SK-MEL-5 (cell line): Measurements from ENCODE around the gene ULK1. TPM values are rescaled to one million over a fixed set of nuclear protein-coding genes. Genes with fewer than 3 reads are reported as not detected.
A peak's percentile ranks its signal among the peaks of the same experiment; 100 is the strongest.

Experiments used
- DNase-seq: peaks from one replicate; pipeline ENCODE4 v3.0.0-alpha.2; 2016; ENCODE audit warnings: low read depth, low spot score
- in situ Hi-C: cut with HindIII; loops from 2 replicates; pipeline ENCODE4 v1.10.0; 2016; ENCODE audit warnings: low sequenced_read_pairs, high pct_unique_total_duplicates, low pct_unique_long_range_greater_than_20kb
- total RNA-seq: library from RNA; depleted of rRNA; stranded (reverse); fragments of >200 nt; shearing (Covaris generic); gene quantifications from 2 replicates; pipeline ENCODE4 v1.2.3, GENCODE V29; 2014

ULK1 gene
- total RNA-seq, 1 experiment from 2014 or later: 2.1 TPM

DNA sequence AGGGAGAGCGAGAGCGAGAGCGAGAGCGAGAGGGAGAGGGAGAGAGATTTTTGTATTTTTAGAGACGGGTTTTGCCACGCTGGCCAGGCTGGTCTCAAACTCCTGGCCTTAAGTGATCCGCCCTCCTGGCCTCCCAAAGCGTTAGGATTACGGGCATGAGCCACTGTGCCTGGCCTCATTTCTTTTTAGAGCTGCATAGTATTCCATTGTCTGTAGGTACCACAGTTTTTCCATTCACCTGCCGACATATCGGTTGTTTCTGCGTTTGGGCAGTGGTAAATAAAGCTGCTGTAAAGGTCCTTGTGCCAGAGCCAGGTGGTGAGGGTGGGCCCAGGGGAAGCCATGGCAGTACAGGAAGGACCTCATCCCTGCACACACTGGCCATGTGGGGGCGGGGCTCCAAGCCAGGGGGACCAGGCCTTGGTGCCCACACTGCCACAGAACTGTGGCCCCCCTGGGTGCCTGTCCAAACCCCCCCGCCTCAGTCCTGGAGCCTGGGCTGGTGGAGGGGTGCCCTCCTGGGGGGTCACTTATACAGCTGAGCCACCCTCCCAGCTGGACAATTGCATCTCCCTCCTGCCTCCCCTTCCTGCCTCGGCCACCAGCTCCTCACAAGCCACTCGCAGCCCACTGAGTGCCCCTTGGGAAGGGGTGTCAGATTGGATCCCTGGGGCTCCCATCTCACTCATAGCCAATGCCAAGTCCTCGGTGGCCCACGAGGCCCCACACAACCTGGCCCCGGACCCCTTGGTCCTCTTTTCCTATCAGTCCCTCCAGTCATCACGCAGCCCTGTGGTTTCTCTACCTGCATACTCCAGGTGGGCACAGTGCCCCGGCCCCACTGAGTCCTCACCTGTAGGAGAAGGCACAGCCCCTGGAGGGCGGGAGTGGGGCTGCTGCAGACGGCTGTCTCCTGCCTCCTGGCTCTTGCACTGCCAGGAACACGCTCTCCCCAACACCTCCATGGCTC lies 33.0 kb downstream of the ULK1 start:
- in situ Hi-C loops: no loop called here
- DNase-seq: no peak

DNA sequence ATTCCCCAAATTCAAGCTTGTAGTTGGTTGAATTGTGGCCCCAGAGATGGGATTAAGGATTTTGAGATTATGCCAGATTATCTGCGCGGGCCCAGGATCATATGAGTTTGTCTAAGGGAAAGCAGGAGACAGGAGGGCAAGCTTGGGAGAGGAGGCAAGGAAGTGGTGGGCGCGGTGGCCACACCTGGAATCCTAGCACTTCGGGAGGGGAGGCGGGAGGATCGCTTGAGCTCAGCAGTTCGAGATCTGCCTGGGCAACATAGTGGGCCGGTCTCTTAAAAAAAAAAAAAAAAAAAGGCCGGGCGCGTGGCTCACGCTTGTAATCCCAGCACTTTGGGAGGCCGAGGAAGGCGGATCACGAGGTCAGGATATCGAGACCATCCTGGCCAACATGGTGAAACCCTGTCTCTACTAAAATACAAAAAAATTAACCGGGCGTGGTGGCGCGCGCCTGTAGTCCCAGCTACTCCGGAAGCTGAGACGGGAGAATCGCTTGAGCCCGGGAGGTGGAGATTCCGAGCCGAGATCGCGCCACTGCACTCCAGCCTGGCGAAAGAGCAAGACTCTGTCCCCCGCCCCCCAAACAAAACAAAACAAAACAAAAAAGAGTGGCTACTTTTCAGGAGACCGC lies 33.8 kb downstream of the ULK1 start:
- peak; percentile 35 for DNase-seq
- in situ Hi-C loops: no loop called here

DNA sequence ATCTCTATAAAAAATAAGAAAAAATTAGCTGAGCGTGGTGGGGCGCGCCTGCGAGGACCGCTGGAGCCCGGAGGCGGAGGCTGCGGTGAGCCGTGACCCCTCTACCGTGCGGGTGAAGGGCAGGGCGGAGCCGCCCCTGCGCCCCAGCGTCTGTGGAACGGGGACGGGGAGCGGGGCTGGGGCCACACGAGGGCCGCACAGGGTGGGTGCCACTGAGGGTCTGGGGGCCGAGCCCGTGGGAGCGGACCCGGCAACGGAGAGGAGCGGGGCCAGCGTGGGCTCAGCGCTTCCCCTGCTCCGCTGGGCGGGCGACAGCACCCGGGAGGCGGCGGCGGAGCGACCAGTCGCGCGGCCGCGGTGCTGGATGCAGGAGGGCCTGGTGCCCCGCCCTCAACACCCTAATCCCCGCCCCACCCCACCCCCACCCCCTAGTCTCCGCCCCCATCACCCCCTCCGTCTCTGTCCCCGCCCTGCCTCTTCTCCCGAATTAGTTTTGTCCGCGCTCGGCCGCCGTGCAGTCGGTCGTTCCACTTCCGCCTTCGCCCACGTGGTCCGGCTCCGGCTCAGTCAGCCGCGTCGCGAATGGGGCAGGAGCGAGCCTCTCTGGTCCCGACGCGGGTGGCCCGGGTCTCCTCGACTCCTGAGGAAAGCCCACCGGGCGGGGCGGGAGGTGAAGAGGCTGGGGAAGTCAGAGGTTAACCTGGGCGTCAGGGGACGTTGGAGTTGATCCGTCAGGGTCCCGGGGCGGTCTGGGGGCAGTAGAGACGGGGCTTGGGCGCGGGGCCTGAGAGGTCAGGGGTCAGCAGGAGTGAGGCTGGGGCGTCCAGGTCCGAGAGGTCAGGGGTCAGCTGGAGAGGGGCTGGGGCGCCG lies 34.5 kb downstream of the ULK1 start, which contains the start of gene PUS1:
Gene PUS1 (plus strand): TSS at position 566 of the 870 bp plus-strand sequence. CDS start 447 bp downstream, outside the sequence.
- DNase-seq: peak; percentile 95
- in situ Hi-C loops: no loop called here

DNA sequence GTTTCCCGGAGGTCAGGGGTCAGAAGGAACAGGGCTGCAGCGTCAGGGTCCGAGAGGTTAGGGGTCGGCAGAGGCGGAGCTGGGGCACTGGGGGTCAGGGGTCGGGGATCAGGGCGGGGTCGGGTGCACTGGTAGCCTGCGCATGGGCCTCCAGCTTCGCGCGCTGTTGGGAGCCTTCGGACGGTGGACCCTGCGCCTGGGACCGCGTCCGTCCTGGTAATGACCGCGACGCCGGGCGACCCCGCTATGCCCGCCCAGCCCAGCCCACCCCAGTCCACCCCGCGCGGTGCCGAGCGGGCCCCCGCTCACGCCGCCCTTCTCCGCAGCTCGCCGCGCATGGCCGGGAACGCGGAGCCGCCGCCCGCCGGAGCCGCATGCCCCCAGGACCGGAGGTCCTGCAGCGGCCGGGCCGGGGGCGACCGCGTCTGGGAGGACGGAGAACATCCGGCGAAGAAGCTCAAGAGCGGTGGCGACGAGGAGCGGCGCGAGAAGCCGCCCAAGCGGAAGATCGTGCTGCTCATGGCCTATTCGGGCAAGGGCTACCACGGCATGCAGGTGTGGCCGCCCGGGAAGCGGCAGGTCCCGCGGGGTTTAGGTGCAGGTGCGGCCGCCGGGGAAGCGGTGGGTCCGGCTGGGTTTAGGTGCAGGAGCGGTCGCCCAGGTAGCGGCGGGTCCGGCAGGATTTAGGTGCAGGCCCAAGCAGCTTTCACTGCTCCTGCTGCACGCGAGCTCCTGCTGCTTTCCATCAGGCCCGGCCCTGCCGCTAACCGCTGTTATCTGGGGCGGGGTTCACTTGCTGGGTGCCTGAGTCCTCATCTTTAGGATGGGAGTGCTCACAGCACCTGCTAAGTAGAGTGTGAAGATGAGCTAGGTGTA lies 35.4 kb downstream of the ULK1 start:
- in situ Hi-C loops: no loop called here
- no peak for DNase-seq

DNA sequence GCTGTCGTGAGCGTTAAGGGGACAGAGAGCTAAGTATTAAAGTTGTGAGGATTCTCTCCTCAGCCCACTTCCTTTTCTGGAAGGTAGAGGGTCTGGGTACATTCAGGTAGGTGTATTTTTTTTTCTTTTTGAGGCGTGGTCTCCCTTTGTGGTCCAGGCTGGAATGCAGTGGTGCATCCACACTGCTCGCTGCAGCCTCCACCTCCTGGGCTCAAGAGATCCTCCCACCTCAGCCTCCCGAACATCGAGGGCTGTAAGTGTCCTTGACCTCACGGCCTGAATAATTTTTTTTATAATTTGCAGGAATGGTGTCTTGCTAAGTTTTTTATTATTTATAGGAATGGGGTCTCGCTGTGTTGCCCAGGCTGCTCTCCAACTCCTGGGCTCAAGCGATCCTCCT lies 36.1 kb downstream of the ULK1 start:
- in situ Hi-C loops: no loop called here

DNA sequence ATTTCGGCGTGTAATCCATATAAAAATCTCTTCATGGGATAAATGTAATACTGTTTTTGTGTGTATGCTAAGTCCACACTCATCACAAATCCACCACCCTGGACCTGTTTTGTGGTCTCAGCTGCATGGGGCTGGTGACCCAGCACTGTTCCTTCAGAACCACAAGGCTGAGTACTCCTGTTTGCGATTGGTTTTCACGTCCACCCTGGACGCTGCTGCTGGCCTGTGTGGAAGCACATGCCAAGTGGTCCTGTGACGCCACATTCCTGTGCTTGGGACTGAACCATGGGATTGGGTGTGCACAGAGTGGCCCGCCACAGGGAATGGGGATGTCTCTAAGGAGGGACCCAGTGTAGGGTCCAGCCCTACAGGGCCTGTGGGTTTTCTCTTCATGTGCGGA lies 39.0 kb downstream of the ULK1 start:
- no peak for DNase-seq
- in situ Hi-C loops: no loop called here

More for the DNA sequence above, 36.1 kb downstream of the ULK1 start:
- no peak for DNase-seq

DNA sequence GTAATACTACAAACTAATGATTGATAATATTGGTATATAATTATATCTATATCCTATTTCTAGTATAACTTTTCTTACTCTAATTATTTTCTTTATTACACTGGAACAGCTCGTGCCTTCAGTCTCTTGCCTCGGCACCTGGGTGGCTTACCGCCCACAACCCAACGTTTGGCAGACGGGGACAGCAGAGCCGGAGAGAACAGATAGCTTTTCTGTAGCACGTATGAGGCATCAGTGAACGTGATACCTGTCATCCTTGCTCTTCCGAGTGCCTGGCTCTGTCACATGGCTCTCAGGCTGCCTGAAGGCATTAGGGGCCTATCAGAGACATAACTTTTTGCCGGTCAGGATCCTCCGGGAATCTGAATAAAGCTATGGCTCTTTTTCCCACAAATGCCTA lies 40.1 kb downstream of the ULK1 start:
- in situ Hi-C loops: no loop called here
- no peak for DNase-seq

DNA sequence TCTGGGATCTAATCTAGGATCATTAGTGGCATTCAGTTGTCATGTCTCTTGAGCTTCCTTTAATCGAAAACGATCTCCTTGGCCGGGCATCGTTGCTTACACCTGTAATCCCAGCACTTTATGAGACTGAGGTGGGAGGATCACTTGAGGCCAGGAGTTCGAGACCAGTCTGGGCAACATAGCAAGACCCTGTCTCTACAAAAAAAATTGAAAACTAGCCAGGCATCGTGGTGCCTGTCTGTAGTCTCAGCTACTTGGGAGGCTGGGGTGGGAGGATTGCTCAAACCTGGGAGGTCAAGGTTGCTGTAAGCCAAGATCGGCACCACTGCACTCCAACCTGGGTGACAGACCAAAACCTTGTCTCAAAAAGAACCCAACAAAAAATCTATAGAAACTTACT lies 43.7 kb downstream of the ULK1 start:
- no peak for DNase-seq
- in situ Hi-C loops: no loop called here

DNA sequence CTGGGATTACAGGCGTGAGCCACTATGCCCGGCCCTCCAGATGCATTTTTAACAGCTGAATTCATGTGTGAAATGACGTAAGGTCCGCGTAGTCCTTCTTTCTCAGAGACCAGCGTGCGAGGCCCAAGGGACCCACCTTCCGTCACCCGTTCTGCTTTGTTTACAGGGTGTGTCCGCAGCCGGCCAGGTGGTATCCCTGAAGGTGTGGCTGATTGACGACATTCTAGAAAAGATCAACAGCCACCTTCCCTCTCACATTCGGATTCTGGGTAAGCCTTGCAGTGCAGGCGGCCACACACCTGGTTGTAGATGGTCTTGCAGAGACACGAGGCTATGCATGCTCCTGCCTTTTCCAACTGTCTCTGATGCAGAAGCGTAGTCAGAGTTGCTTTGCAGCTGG lies 44.6 kb downstream of the ULK1 start:
- DNase-seq: no peak
- in situ Hi-C loops: no loop called here

DNA sequence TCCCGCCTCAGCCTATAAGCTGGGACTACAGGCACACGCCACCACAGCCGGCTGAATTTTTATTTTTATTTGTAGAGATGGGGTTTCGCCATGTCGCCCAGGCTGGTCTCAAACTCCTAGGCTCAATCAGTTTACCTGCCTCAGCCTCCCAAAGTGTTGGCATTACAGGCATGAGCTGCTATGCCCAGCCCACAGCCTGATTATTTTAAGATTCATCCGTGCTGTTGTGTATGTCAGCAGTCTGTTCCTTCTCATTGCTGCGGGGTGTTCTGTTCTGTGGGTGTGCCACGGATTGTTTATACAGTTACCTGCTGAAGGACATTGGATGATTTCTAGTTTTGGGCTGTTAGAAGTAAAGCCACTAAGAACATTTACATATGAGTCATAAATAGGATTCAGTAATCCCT lies 45.7 kb downstream of the ULK1 start:
- DNase-seq: no peak
- in situ Hi-C loops: no loop called here

DNA sequence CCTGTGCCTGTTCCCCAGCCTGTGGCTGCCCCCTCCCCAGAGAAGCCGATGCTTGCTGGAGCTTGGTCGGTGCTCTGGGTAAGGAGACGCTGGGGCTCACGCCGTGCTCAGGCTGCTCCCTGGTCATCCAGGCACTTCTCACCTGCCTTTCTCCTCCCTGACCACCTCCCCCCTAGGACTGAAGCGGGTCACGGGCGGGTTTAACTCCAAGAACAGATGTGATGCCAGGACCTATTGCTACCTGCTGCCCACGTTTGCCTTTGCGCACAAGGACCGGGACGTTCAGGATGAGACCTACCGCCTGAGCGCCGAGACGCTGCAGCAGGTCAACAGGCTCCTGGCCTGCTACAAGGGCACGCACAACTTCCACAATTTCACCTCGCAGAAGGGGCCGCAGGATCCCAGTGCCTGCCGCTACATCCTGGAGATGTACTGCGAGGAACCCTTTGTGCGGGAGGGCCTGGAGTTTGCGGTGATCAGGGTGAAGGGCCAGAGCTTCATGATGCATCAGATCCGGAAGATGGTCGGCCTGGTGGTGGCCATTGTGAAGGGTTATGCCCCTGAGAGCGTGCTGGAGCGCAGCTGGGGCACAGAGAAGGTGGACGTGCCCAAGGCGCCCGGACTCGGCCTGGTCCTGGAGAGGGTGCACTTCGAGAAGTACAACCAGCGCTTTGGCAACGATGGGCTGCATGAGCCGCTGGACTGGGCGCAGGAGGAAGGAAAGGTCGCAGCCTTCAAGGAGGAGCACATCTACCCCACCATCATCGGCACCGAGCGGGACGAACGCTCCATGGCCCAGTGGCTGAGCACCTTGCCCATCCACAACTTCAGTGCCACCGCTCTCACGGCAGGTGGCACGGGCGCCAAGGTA lies 46.9 kb downstream of the ULK1 start:
- in situ Hi-C loops: no loop called here
- DNase-seq: no peak

DNA sequence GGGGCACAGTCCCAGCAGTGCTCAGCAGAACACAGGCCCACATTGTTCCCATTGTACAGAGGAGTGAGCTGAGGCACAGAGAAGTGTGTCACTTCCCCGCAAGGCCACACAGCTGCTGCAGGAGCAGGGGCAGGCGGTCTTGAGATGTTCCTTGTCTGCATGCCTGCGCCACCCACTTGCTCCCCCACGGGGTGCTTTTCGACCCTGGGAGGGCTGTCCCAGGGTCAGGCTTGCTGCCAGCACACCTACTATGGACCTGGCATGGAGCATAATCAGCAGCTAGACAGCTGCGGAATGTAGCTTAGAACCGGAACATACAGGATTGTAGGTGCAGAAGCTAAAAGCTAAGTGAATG lies 47.5 kb downstream of the ULK1 start:
- no peak for DNase-seq
- in situ Hi-C loops: no loop called here

DNA sequence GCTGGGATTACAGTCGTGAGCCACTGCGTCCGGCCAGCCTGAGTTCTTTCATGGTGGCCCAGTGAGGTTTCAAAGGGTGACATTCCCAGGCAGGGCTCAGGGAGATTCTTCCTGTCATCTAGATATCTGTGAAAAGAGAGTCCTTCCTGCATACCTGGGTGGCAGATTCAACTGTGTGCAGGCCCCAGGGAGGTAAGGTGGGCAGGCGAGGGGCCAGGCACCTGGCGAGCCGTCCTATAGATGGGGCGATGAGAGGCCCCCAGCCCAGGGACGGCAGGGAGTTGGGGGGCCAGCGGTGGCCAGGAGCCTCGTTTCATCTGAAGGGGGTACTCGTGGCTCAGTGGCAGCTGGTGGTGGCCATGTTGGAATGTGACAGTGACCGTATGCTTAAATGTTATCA lies 48.2 kb downstream of the ULK1 start:
- DNase-seq: no peak
- in situ Hi-C loops: no loop called here

DNA sequence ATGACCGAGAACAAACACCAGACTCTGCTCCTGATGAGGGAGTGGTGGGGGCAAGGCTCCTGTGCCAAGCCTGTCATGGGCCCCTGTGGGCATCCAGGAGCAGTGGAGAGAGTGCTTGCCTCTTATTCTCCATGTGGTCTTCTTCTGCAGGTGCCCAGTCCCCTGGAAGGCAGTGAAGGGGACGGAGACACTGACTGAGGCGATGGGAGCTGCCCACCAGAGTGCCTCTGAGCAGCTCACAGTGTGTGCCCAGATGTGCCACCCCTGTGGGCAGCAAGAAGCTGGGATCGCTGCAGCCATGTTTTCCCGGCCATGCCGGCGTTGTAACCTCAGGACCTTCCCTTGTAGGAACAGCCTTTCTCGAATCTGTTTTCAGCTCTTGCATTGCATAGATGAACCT lies 49.0 kb downstream of the ULK1 start:
- in situ Hi-C loops: no loop called here
- no peak for DNase-seq

DNA sequence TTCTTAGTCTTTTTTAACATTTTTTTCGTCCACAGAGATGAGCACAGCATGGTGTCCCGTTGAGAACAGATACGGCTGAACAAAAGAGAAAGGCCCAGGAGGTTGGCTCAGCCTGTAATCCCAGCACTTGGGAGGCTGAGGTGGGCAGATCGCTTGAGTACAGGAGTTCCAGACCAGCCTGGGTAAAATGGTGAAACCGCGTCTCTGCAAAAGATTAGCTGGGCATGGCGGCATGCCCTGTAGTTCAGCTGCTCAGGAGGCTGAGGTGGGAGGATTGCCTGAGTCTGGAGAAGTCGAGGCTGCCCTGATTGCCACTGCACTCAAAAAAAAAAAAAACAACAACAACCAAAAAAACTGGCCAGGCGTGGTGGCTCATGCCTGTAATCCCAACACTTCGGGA lies 49.5 kb downstream of the ULK1 start:
- no peak for DNase-seq
- in situ Hi-C loops: no loop called here

DNA sequence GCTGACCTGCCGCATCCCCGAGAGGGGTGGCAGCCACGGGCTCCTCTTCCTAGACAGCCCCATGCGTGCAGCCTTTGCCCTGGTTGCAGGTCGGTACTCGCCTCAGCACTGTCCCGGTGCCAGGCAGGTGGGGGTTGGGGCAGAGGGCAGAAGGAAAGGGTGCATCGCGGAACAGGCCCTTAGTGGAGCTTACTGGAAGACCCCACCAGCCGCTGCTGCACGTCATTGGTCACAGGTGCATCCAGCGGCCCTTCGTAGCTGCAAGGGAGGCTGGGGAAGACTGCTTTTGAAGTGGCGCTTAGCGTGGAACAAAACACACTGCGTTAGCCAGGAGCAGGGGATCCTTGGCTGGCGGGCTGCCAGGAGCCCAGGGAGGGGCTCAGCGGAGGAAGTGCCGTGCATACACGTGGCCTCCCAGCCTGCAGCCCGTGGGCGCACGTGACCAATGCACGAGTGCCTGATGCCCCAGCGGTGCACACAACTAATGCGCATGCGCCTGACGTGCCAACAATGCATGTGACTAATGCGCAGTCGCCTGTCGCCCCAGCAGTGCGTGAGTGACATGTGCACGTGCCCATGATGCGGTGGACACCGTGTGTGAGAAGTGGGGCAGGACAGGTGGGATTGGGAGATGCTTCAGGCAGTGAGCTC lies 50.3 kb downstream of the ULK1 start:
- in situ Hi-C loops: no loop called here
- no peak for DNase-seq
